Measurements from ENCODE around the gene GRPEL1.
"Not testable (repeated sequence)": the region's sequence is repeated elsewhere in the genome, so short reads cannot be mapped to it uniquely, and the experiment has no call there.

GRPEL1 gene

GRCh38 chr4:7067452-7068278 is at the start of gene GRPEL1:
Gene GRPEL1 (minus strand): TSS chr4:7068064. CDS start chr4:7068032, 32 bp downstream.
- peak; percentile 100 for DNase-seq (ENCODE audit: low read depth)

DNA sequence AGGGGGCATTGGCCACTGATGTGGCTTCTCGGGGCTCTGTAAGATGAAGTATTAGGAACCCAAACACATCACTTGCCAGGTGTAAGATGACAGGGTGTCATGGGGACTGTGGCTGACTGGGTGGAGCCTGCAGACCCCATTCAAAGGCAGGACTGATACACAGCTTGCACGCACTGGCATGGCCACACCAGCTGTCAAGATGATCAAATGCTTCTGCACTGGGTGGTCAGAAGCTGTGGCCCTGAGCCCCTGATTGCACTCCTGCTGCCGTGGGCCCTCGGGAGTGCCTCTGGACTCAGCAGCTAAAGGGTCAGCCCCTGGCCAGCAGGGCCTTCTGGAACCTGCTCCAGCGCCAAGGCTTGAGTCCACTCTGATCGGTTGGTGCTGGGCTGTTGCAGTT is 48.8 kb upstream of the GRPEL1 start:
- DNase-seq (ENCODE audit: low read depth): no peak

DNA sequence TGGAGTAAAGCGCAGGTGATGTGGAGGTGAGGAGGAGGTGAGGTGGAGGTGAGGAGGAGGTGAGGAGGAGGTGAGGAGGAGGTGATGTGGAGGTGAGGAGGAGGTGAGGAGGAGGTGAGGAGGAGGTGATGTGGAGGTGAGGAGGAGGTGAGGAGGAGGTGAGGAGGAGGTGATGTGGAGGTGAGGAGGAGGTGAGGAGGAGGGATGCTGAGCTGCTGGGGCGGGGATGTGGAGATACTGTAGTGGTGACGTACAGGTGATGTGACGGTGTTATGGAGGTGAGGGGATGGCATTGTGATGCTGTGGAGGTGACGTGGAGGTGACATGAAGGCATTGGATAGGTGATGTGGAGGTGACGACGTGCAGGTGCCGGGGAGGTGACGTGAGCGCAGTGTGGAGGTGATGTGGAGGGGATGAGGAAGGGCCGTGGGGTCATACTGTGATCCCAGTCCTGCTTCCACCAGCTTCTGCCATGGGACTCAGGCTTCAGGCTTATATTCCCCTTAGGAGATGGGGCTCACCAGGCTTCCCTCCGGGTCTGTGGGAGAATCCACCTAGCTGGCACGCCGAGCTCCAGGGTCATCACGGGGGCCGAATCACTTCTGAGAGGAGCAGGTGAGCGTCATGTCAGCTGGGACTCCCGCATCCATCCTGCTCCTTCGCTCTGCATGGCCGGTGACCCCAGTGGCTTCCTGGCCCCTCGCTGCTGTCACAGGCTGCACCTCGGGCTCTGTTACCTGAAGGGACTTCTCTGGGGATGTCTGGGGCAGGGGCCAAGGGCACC is 47.9 kb upstream of the GRPEL1 start:
- no peak for DNase-seq (ENCODE audit: low read depth)

DNA sequence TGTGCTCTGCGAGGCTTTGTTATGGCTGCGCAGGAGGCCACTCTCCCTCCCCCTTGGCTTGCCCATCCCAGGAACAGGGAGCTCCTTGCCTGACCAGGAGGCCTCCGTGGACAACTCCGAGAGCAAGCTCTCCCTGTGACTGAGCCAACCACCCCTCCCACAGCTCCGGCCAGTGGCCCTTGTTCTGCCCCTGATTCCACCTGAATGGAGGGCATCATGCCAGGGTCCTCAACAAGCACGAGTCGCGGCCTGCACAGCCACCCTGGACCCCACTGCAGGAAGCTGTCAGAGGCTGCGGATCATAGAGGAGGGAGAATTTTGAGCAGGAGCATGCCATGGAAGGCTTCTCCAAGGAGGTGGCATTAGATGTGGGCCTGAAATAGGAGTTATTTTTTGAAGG is 44.8 kb upstream of the GRPEL1 start:
- DNase-seq (ENCODE audit: low read depth): no peak

- no peak for DNase-seq (ENCODE audit: low read depth)
Measured at GRCh38 chr4:7111441-7111840, 43.6 kb upstream of the GRPEL1 start.

- no peak for DNase-seq (ENCODE audit: low read depth)
Measured at GRCh38 chr4:7110546-7110945, 42.7 kb upstream of the GRPEL1 start.

- DNase-seq (ENCODE audit: low read depth): no peak
Measured at GRCh38 chr4:7109169-7109568, 41.3 kb upstream of the GRPEL1 start.

GRCh38 chr4:7108660-7109059 is 40.8 kb upstream of the GRPEL1 start:
- no peak for DNase-seq (ENCODE audit: low read depth)

GRCh38 chr4:7108046-7108625 is 40.3 kb upstream of the GRPEL1 start:
- no peak for DNase-seq (ENCODE audit: low read depth)

DNA sequence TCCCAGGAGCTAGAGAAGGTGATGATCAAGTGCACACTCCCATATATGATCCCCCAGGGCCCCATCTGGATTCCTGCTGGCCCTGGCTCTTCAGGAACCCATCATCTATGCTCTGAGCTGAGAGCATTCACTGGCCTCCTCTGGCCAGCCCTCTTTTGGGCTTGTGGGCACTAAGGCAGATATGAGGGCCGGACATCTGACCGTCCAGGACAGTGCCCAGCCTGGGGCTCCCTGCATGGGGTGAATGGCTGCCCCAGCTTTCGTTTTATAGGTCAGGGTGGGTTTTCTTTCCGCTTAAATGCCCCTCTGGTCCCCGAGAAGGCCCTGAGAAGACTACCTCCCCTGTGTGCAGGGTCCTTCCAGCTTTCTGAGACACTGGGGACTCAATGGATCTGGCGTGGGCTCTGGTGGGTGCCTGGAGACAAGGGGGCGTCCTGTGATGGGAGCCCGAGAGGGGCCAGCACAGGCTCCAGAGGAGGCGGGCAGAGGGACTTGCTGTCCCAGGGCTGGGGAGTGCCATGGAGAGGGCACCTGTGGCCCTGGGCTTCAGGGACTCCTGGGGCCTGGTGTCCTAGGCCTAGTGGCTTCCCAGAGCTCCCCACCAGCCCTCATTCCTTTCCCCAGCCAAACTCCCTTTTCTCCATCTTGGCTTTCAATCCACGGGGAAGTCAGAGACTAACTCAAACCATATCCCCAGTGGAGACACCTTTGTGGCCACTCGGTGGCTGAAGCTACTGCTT is 39.5 kb upstream of the GRPEL1 start:
- no peak for DNase-seq (ENCODE audit: low read depth)

GRCh38 chr4:7105276-7105675 is 37.4 kb upstream of the GRPEL1 start:
- no peak for DNase-seq (ENCODE audit: low read depth)

- no peak for DNase-seq (ENCODE audit: low read depth)
Measured at GRCh38 chr4:7104366-7105031, 36.6 kb upstream of the GRPEL1 start.

GRCh38 chr4:7103607-7104365 is 35.9 kb upstream of the GRPEL1 start:
- DNase-seq (ENCODE audit: low read depth): no peak

- peak; percentile 68 for DNase-seq (ENCODE audit: low read depth)
Measured at GRCh38 chr4:7103031-7103606, 35.3 kb upstream of the GRPEL1 start.

- DNase-seq (ENCODE audit: low read depth): not testable (repeated sequence)
Measured at GRCh38 chr4:7102516-7102909, 34.6 kb upstream of the GRPEL1 start.

DNA sequence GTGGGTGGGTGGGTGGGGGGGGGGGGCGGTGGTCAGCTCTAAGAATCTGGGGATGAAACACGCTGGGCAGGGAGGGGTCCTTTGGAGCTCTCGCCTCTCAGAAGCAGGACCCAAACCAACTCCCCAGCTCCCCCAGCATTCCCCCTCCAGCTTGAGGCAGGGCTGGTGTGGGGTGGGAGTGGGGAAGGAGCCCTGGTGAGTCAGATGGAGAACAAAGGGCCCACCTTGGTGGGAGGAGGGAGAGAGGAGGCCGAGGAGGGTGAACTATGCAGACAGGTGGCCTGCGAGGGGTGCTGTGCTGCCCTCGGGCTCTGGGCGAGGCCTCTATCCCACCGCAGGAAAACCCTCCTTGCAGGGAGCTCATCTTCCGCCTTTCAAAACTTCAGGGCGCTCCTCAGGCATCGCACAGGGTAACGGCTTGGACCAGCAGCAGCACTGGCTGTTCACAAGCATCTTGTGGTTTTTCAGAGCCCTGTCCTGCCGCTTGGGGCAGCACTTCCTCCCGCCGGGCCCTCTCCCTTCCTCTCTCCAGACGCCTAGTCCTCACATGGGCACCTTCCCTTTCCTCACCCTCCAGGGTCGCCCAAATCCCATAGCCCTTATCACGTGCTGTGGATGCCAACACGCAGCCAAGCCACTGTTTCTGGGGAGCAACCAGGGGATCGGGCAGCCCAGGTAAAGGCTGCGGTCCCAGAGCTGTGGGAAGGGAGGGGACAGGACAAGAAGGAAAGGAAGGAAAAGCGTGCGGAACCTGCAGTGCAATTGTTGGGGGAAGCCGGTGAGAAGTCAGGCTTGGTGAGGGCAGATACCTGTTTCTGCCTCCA is 34.0 kb upstream of the GRPEL1 start:
- peak; percentile 34 for DNase-seq (ENCODE audit: low read depth)

DNA sequence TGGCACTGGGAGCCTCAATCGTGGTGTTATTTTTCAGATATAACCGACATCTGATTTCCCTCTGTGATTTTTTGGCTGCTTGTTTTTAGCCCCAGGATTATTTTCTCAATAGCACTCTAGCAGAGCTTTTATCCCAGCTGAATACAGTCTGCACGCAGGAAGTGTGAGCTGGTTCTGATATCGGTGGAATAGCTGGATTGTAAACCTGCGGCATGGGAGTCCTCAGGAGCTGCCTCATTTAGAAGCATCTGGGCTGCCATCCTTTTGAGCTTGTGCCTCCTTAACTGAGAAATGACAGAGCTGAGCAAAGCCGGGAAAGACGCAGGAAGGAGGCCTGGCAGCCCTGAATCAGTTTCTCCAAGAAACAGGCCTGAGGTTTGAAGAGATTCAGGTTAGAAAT is 28.4 kb upstream of the GRPEL1 start:
- no peak for DNase-seq (ENCODE audit: low read depth)

DNA sequence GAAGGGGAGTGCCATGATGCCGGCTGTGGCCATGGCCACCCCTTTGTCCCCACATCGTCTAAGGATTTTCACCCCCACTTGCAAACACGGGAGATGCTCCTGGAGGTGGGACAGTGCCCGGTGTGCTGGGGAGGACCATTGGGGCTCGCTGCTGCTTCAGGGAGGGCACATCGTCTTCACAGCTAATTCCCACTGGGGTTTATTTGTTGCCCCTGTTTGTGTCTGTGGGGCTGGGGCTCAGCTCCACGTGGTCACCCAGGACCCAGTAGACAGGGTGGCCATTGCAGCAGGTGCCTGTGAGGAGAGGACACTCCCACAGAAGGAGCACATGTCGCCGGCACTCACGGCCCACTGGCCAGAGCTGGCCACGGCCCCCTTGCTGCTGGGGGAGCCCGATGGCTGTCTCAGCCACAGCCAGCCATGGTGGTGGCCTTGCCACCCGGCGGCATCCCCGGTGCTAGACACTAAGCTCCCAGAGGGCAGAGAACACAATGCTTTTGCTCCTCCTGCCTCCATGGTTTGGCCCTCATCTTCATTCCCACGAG is 27.8 kb upstream of the GRPEL1 start:
- no peak for DNase-seq (ENCODE audit: low read depth)

DNA sequence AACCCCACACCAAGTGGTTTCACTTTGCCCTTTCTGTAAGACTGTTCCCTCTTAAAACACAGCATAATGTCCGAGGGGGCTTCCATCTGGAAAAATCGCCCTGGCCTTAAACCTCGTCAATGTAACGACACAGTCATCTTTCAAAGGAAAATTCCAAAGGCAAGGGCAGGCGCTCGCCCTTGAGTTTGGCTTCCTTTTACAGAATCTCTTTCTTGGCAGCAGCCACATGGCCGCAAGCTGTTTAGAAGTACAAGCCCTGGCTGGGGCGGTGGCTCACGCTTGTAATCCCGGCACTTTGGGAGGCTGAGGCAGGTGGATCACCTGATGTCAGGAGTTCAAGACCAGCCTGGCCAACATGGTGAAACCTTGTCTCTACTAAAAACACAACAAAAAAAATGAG is 27.1 kb upstream of the GRPEL1 start:
- DNase-seq (ENCODE audit: low read depth): no peak
